ENCODE data around the gene LDHA. TPM values are rescaled to one million over a fixed set of nuclear protein-coding genes. Genes with fewer than 3 reads are reported as not detected.

The LDHA gene
- total and polyA plus RNA-seq, 2 of the 13 experiments (the other 11 are each of a cell fraction or from before 2014, with no cell fraction given) = 805 to 1,547 TPM

GRCh38 chr11:18384157-18384641 is 10.2 kb upstream of the LDHA start (continued):
- TF ChIP-seq EED (CRISPR knock-in tag; IDR thresholded peaks at IDR 0.05) = no peak
- TF ChIP-seq ZNF24 (IDR thresholded peaks at IDR 0.05) = no peak
- peak; percentile 43; the same call in 1 of the 2 replicates for TF ChIP-seq BORCS8-MEF2B (CRISPR knock-in tag; IDR thresholded peaks at IDR 0.05)
- no peak for TF ChIP-seq ZNF557 (CRISPR knock-in tag; IDR thresholded peaks at IDR 0.05)
- TF ChIP-seq ZBTB43 (CRISPR knock-in tag; conservative IDR thresholded peaks at IDR 0.05) = peak; percentile 19; the same call in 1 of the 2 replicates
- TF ChIP-seq ZC3H4 (CRISPR knock-in tag; IDR thresholded peaks at IDR 0.05; ENCODE audit: borderline replicate concordance) = 0 out of 2 replicates have a peak, but pooled peaks have one; percentile 45
- TF ChIP-seq ZNF790 (CRISPR knock-in tag; IDR thresholded peaks at IDR 0.05; ENCODE audit: borderline replicate concordance) = no peak
- TF ChIP-seq ZNF737 (CRISPR knock-in tag; IDR thresholded peaks at IDR 0.05; ENCODE audit: borderline replicate concordance) = no peak
- TF ChIP-seq, protein P1, sequence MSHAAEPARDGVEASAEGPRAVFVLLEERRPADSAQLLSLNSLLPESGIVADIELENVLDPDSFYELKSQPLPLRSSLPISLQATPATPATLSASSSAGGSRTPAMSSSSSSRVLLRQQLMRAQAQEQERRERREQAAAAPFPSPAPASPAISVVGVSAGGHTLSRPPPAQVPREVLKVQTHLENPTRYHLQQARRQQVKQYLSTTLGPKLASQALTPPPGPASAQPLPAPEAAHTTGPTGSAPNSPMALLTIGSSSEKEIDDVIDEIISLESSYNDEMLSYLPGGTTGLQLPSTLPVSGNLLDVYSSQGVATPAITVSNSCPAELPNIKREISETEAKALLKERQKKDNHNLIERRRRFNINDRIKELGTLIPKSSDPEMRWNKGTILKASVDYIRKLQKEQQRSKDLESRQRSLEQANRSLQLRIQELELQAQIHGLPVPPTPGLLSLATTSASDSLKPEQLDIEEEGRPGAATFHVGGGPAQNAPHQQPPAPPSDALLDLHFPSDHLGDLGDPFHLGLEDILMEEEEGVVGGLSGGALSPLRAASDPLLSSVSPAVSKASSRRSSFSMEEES (CRISPR knock-in tag; IDR thresholded peaks at IDR 0.05) = peak; percentile 18; the same call in 1 of the 2 replicates
- TF ChIP-seq ZNF607 (CRISPR knock-in tag; IDR thresholded peaks at IDR 0.05; ENCODE audit: borderline replicate concordance) = no peak; the same call in 1 of the 2 replicates
- TF ChIP-seq EP300 (IDR thresholded peaks at IDR 0.05; ENCODE audit: low read depth in 2 of 2, low read length in 2 of 2) = peak in 1 of 2 experiments; percentile 48; a peak in 2 of 4 replicates
- TF ChIP-seq EP300 (CRISPR knock-in tag; IDR thresholded peaks at IDR 0.05; ENCODE audit: borderline replicate concordance) = no peak
- TF ChIP-seq, protein P2, sequence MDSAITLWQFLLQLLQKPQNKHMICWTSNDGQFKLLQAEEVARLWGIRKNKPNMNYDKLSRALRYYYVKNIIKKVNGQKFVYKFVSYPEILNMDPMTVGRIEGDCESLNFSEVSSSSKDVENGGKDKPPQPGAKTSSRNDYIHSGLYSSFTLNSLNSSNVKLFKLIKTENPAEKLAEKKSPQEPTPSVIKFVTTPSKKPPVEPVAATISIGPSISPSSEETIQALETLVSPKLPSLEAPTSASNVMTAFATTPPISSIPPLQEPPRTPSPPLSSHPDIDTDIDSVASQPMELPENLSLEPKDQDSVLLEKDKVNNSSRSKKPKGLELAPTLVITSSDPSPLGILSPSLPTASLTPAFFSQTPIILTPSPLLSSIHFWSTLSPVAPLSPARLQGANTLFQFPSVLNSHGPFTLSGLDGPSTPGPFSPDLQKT (CRISPR knock-in tag; IDR thresholded peaks at IDR 0.05; ENCODE audit: borderline replicate concordance) = no peak
- no peak for TF ChIP-seq SP4 (CRISPR knock-in tag; IDR thresholded peaks at IDR 0.05)
- TF ChIP-seq NR2F1 (CRISPR knock-in tag; IDR thresholded peaks at IDR 0.05) = no peak
- TF ChIP-seq ERF (CRISPR knock-in tag; IDR thresholded peaks at IDR 0.05) = peak; percentile 55; the same call in 1 of the 2 replicates
- TF ChIP-seq RARG (CRISPR knock-in tag; IDR thresholded peaks at IDR 0.05; ENCODE audit: low read depth) = no peak
- TF ChIP-seq MXI1 (IDR thresholded peaks at IDR 0.05; ENCODE audit: borderline replicate concordance, low read depth, low read length) = no peak
- no peak for TF ChIP-seq CREB1 (IDR thresholded peaks at IDR 0.05)
- no peak for TF ChIP-seq CREB1 (CRISPR knock-in tag; IDR thresholded peaks at IDR 0.05)
- TF ChIP-seq POLR2AphosphoS5 (IDR thresholded peaks at IDR 0.05; ENCODE audit: low read depth, low read length) = peak; percentile 42
- TF ChIP-seq ZNF709 (CRISPR knock-in tag; IDR thresholded peaks at IDR 0.05) = no peak
- no peak for TF ChIP-seq JDP2 (CRISPR knock-in tag; IDR thresholded peaks at IDR 0.05; ENCODE audit: borderline replicate concordance)
- 0 out of 2 replicates have a peak, but pooled peaks have one; percentile 24 for TF ChIP-seq DPF2 (CRISPR knock-in tag; IDR thresholded peaks at IDR 0.05; ENCODE audit: borderline replicate concordance, low read depth)
- no peak for TF ChIP-seq SP140L (CRISPR knock-in tag; IDR thresholded peaks at IDR 0.05; ENCODE audit: borderline replicate concordance)
- TF ChIP-seq ZNF891 (CRISPR knock-in tag; IDR thresholded peaks at IDR 0.05) = peak; percentile 48; the same call in 1 of the 2 replicates
